Measurements from ENCODE around the gene TIGD6. TPM values are rescaled to one million over a fixed set of nuclear protein-coding genes. Genes with fewer than 3 reads are reported as not detected.
A peak's percentile ranks its signal among the peaks of the same experiment; 100 is the strongest.

TIGD6 gene
- total and polyA plus RNA-seq, 2 donors (not counting 3 experiments of a cell fraction or from before 2014, with no cell fraction given): 3.6 to 5.4 TPM

- TF ChIP-seq POLR2A (IDR thresholded peaks at IDR 0.05; ENCODE audit: low read depth, low read length) (no peak), EZH2 (IDR thresholded peaks at IDR 0.05; ENCODE audit: borderline replicate concordance, low read depth, low read length, severe bottlenecking) (no peak), MYC (IDR thresholded peaks at IDR 0.05; ENCODE audit: low read depth, low read length) (no peak), POLR2AphosphoS5 (IDR thresholded peaks at IDR 0.05; ENCODE audit: insufficient read depth, low read depth, low read length) (no peak), MAX (IDR thresholded peaks at IDR 0.05; ENCODE audit: insufficient read depth, insufficient read length) (no peak), JUN (IDR thresholded peaks at IDR 0.05; ENCODE audit: borderline replicate concordance, insufficient read depth, insufficient read length, low read depth) (no peak)
- Histone ChIP-seq H3K9me3 (replicated peaks; ENCODE audit: control insufficient read depth, insufficient read depth, low read length) (no peaks in the 10 kb centered on the region), H2AFZ (ENCODE audit: low read depth, low read length) (no peak overlapping the region), H3K4me2 (ENCODE audit: insufficient read depth, low read length) (peak overlapping the region; percentile 14), H3K27me3 (ENCODE audit: control insufficient read depth in 2 of 2, insufficient read depth in 2 of 2, low read length in 2 of 2) (no peaks in the 10 kb centered on the region), H4K20me1 (replicated peaks; ENCODE audit: control insufficient read depth, extremely low read depth, insufficient read depth, low read length) (no peaks in the 10 kb centered on the region), H3K9ac (replicated peaks; ENCODE audit: extremely low read depth, insufficient read depth, low read length) (no peak overlapping the region), H3K36me3 (ENCODE audit: control insufficient read depth in 2 of 2, extremely low read depth in 1 of 2, insufficient read depth in 2 of 2, low read length in 2 of 2) (peaks cover 18 to 20% of the 10 kb centered on the region in 2 experiments), H3K9me1 (replicated peaks; ENCODE audit: control insufficient read depth, extremely low read depth, insufficient read depth, low read length) (no peaks in the 10 kb centered on the region), H3K4me3 (replicated peaks in 1 of 3; ENCODE audit: insufficient read depth in 1 of 3, low read depth in 1 of 3, low read length in 3 of 3) (no peak overlapping the region), H3K27ac (ENCODE audit: insufficient read depth, low read depth, low read length) (no peak overlapping the region), H3K79me2 (ENCODE audit: control insufficient read depth, insufficient read depth, low read length) (peaks cover 4% of the 10 kb centered on the region), H3K4me1 (ENCODE audit: control insufficient read depth, extremely low read depth, insufficient read depth, low read length) (peaks cover 34% of the 10 kb centered on the region)
- CTCF ChIA-PET: interaction anchor here (0.8 to 2.5 kb wide), 5 partner anchors 9 to 57 kb away, joined by 3 to 12 read pairs (median 3); no protein-coding TSS in a partner anchor
- no peak for DNase-seq (ENCODE audit: low read depth, low spot score)
- POLR2A ChIA-PET: no interaction called here
- BruUV-seq (replicated peaks): no TSS peak
- intact Hi-C loops (cut with micrococcal nuclease): no loop called here
- dilution Hi-C loops (cut with MboI; ENCODE audit: extremely low pct_ligation_motif_present, low sequenced_read_pairs): no loop called here
- FAIRE-seq: no peak
Observed at GRCh38 chr5:150016537-150016936, 16.1 kb upstream of the TIGD6 start.

DNA sequence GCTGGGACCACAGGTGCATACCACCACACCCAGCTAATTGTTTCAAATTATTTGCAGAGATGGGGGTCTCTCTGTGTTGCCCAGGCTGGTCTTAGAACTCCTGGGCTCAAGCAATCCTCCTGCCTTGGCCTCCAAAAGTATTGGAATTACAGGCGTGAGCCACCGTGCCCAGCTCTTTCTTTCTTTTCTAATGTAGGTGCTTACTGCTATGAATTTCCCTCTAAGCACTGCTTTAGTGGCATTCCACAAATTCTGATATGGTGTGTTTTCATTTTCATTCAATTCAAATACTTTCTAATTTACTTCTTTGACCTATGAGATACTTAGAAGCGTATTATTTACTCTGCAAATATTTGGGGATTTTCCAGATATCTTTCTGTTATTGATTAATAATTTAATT is 15.0 kb upstream of the TIGD6 start:
- no peaks in the 10 kb centered on the region for H3K9me3 ChIP-seq (replicated peaks; ENCODE audit: control insufficient read depth, insufficient read depth, low read length)
- DNase-seq (ENCODE audit: low read depth, low spot score): no peak
- H3K36me3 ChIP-seq (ENCODE audit: control insufficient read depth in 2 of 2, extremely low read depth in 1 of 2, insufficient read depth in 2 of 2, low read length in 2 of 2): peaks cover 25 to 26% of the 10 kb centered on the region in 2 experiments
- no TSS peak for BruUV-seq (replicated peaks)
- peaks cover 5% of the 10 kb centered on the region for H3K79me2 ChIP-seq (ENCODE audit: control insufficient read depth, insufficient read depth, low read length)
- FAIRE-seq: no peak
- CTCF ChIA-PET: no interaction called here
- intact Hi-C loops (cut with micrococcal nuclease): no loop called here
- no peaks in the 10 kb centered on the region for H3K9me1 ChIP-seq (replicated peaks; ENCODE audit: control insufficient read depth, extremely low read depth, insufficient read depth, low read length)
- H3K4me1 ChIP-seq (ENCODE audit: control insufficient read depth, extremely low read depth, insufficient read depth, low read length): peaks cover 23% of the 10 kb centered on the region
- no peak overlapping the region for H3K9ac ChIP-seq (replicated peaks; ENCODE audit: extremely low read depth, insufficient read depth, low read length)
- H4K20me1 ChIP-seq (replicated peaks; ENCODE audit: control insufficient read depth, extremely low read depth, insufficient read depth, low read length): no peaks in the 10 kb centered on the region
- no peak overlapping the region for H3K27ac ChIP-seq (ENCODE audit: insufficient read depth, low read depth, low read length)
- dilution Hi-C loops (cut with MboI; ENCODE audit: extremely low pct_ligation_motif_present, low sequenced_read_pairs): no loop called here
- H3K4me2 ChIP-seq (ENCODE audit: insufficient read depth, low read length): no peak overlapping the region
- H2AFZ ChIP-seq (ENCODE audit: low read depth, low read length): no peak overlapping the region
- H3K4me3 ChIP-seq (replicated peaks in 1 of 3; ENCODE audit: insufficient read depth in 1 of 3, low read depth in 1 of 3, low read length in 3 of 3): no peak overlapping the region
- H3K27me3 ChIP-seq (ENCODE audit: control insufficient read depth in 2 of 2, insufficient read depth in 2 of 2, low read length in 2 of 2): no peaks in the 10 kb centered on the region
- no peak for TF ChIP-seq FOS (IDR thresholded peaks at IDR 0.05; ENCODE audit: borderline replicate concordance, insufficient read depth, low read length)
- TF ChIP-seq, protein P1, sequence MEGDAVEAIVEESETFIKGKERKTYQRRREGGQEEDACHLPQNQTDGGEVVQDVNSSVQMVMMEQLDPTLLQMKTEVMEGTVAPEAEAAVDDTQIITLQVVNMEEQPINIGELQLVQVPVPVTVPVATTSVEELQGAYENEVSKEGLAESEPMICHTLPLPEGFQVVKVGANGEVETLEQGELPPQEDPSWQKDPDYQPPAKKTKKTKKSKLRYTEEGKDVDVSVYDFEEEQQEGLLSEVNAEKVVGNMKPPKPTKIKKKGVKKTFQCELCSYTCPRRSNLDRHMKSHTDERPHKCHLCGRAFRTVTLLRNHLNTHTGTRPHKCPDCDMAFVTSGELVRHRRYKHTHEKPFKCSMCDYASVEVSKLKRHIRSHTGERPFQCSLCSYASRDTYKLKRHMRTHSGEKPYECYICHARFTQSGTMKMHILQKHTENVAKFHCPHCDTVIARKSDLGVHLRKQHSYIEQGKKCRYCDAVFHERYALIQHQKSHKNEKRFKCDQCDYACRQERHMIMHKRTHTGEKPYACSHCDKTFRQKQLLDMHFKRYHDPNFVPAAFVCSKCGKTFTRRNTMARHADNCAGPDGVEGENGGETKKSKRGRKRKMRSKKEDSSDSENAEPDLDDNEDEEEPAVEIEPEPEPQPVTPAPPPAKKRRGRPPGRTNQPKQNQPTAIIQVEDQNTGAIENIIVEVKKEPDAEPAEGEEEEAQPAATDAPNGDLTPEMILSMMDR (IDR thresholded peaks at IDR 0.05; ENCODE audit: extremely low read depth in 1 of 2, insufficient read depth in 1 of 2, low read depth in 1 of 2, low read length in 2 of 2): no peak
- TF ChIP-seq GATA2 (IDR thresholded peaks at IDR 0.05; ENCODE audit: insufficient read depth, insufficient read length, low read depth, low read length): no peak
- no peak for TF ChIP-seq POLR2A (IDR thresholded peaks at IDR 0.05; ENCODE audit: low read depth, low read length)
- no peak for TF ChIP-seq POLR2AphosphoS5 (IDR thresholded peaks at IDR 0.05; ENCODE audit: insufficient read depth, low read depth, low read length)
- no peak for TF ChIP-seq EZH2 (IDR thresholded peaks at IDR 0.05; ENCODE audit: borderline replicate concordance, low read depth, low read length, severe bottlenecking)
- TF ChIP-seq MYC (IDR thresholded peaks at IDR 0.05; ENCODE audit: low read depth, low read length): no peak
- TF ChIP-seq JUN (IDR thresholded peaks at IDR 0.05; ENCODE audit: borderline replicate concordance, insufficient read depth, insufficient read length, low read depth): no peak
- TF ChIP-seq MAX (IDR thresholded peaks at IDR 0.05; ENCODE audit: insufficient read depth, insufficient read length): no peak
- POLR2A ChIA-PET: interaction anchor here (0.7 kb wide), 1 partner anchor 683 kb away, joined by 10 read pairs; no protein-coding TSS in a partner anchor
